ENCODE measurements around the gene COQ3. TPM values are rescaled to one million over a fixed set of nuclear protein-coding genes. Genes with fewer than 3 reads are reported as not detected.

The COQ3 gene
- total and polyA plus RNA-seq, 2 of the 8 experiments (the other 6 are each of a cell fraction or from before 2014, with no cell fraction given) = 8.4 to 16.2 TPM

- Histone ChIP-seq H3K9me3 (ENCODE audit: insufficient read depth in 2 of 2, low read depth in 1 of 2, low read length in 1 of 2) (no peaks in the 10 kb centered on the region), H4K5ac (ENCODE audit: insufficient read length, low read depth, low read length) (no peak overlapping the region), H4K8ac (ENCODE audit: extremely low read depth, insufficient read depth, low read length) (no peak overlapping the region), H3K27ac (ENCODE audit: low read depth, low read length) (no peak overlapping the region), H3K4me3 (ENCODE audit: extremely low read depth in 1 of 4, insufficient read depth in 2 of 4, low read depth in 3 of 4, low read length in 4 of 4) (no peak overlapping the region), H2BK20ac (ENCODE audit: low read length) (no peak overlapping the region), H2AFZ (ENCODE audit: low read length) (no peak overlapping the region), H2BK120ac (replicated peaks; ENCODE audit: low read depth, low read length) (no peak overlapping the region), H3K4me1 (replicated peaks in 1 of 4; ENCODE audit: control insufficient read depth in 3 of 4, insufficient read depth in 4 of 4, low read length in 3 of 4) (peaks cover 0 to 6% (median 3%) of the 10 kb centered on the region in 4 experiments; a peak in 6 of 7 replicates), H2BK5ac (ENCODE audit: low read depth, low read length) (no peak overlapping the region), H4K91ac (replicated peaks; ENCODE audit: insufficient read length, low read length) (no peak overlapping the region), H2BK15ac (ENCODE audit: low read length) (no peak overlapping the region), H3K36me3 (ENCODE audit: control insufficient read depth in 2 of 4, insufficient read depth in 4 of 4, low read length in 3 of 4) (no peaks in the 10 kb centered on the region), H3K23me2 (ENCODE audit: low read depth, low read length) (peaks cover 8% of the 10 kb centered on the region), H3K56ac (replicated peaks; ENCODE audit: insufficient read length, low read depth, low read length) (no peak overlapping the region), H2BK12ac (ENCODE audit: low read depth, low read length) (no peak overlapping the region), H3K79me2 (ENCODE audit: control insufficient read depth in 1 of 2, insufficient read depth in 2 of 2, low read length in 2 of 2) (0 out of 4 replicates have a peak, but pooled peaks cover 0 to 2% of the 10 kb centered on the region in 2 experiments), H3K14ac (ENCODE audit: insufficient read length) (no peak overlapping the region), H3K79me1 (ENCODE audit: low read depth, low read length) (no peaks in the 10 kb centered on the region), H3K4ac (replicated peaks; ENCODE audit: insufficient read length, low read depth, low read length) (no peak overlapping the region), H4K20me1 (replicated peaks in 1 of 2; ENCODE audit: control insufficient read depth in 1 of 2, insufficient read depth in 2 of 2, low read length in 2 of 2) (no peaks in the 10 kb centered on the region), H3K4me2 (ENCODE audit: insufficient read depth in 1 of 2, low read depth in 2 of 2, low read length in 2 of 2) (no peak overlapping the region), H3K27me3 (replicated peaks in 1 of 4; ENCODE audit: control insufficient read depth in 3 of 4, extremely low read depth in 1 of 4, insufficient read depth in 3 of 4, low read length in 3 of 4) (no peaks in the 10 kb centered on the region; a peak in 1 of 7 replicates), H3K18ac (ENCODE audit: extremely low read depth, low read length) (no peak overlapping the region), H2AK5ac (ENCODE audit: low read depth, low read length) (no peak overlapping the region), H3K23ac (ENCODE audit: insufficient read length) (no peak overlapping the region), H3K9ac (replicated peaks in 1 of 4; ENCODE audit: extremely low read depth in 1 of 4, low read depth in 3 of 4, low read length in 3 of 4) (no peak overlapping the region)
- POLR2A ChIA-PET (ENCODE audit: partially characterized antibody) = interaction anchor here (1.0 to 1.4 kb wide), 3 partner anchors 8 to 71 kb away, joined by 3 read pairs; no protein-coding TSS in a partner anchor
- 87% methylated on average over 9 of the region's 9 CpGs; no CpG with 5 or more reads in 1 of the 2 experiments for WGBS, 2 experiments (ENCODE audit: extremely low coverage in 1 of 2, insufficient coverage in 1 of 2, insufficient read length in 1 of 2, insufficient replicate concordance in 2 of 2, low coverage in 1 of 2, low lambda C conversion rate in 2 of 2, missing lambda C conversion rate in 1 of 2)
- DNase-seq (ENCODE audit: low read depth in 1 of 2, low spot score in 2 of 2) (no peak), FAIRE-seq (no peak)
- TF ChIP-seq CTBP2 (IDR thresholded peaks at IDR 0.05; ENCODE audit: borderline replicate concordance, insufficient read depth, insufficient read length, low read length) (no peak), NANOG (IDR thresholded peaks at IDR 0.05; ENCODE audit: insufficient read depth, low read depth, low read length, poor library complexity, severe bottlenecking) (no peak), JUN (IDR thresholded peaks at IDR 0.05; ENCODE audit: low read depth, low read length) (no peak), SIX5 (IDR thresholded peaks at IDR 0.05; ENCODE audit: low read depth, low read length) (no peak), CBX5 (IDR thresholded peaks at IDR 0.05; ENCODE audit: low read depth, low read length) (no peak), SIRT6 (IDR thresholded peaks at IDR 0.05; ENCODE audit: low read length) (no peak), ZNF274 (IDR thresholded peaks at IDR 0.05; ENCODE audit: borderline replicate concordance, extremely low read depth, low read length) (no peak), CBX8 (IDR thresholded peaks at IDR 0.05; ENCODE audit: borderline replicate concordance, low read depth, low read length) (no peak), SP4 (IDR thresholded peaks at IDR 0.05; ENCODE audit: low read length) (no peak), MAX (IDR thresholded peaks at IDR 0.05) (no peak), KDM4A (IDR thresholded peaks at IDR 0.05; ENCODE audit: low read depth, low read length, severe bottlenecking) (no peak), SUZ12 (IDR thresholded peaks at IDR 0.05; ENCODE audit: low read length) (no peak)
- TF ChIP-seq, protein P1, sequence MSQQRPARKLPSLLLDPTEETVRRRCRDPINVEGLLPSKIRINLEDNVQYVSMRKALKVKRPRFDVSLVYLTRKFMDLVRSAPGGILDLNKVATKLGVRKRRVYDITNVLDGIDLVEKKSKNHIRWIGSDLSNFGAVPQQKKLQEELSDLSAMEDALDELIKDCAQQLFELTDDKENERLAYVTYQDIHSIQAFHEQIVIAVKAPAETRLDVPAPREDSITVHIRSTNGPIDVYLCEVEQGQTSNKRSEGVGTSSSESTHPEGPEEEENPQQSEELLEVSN (IDR thresholded peaks at IDR 0.05) = no peak
- CTCF ChIA-PET (ENCODE audit: partially characterized antibody) = interaction anchor here (0.6 to 4.1 kb wide), 9 partner anchors 8 to 163 kb away, joined by 3 to 16 read pairs (median 5); partner anchors contain the start of gene PNISR
These were observed 40.9 kb downstream of the COQ3 start for GRCh38 chr6:99353126-99353525.

Measured in H1 (cell line).